VCaP (cell line): Measurements from ENCODE around the gene IGF1R.

ENCODE experiments used
- H3K27ac ChIP-seq: fragments of 450-650 bp; 2 replicates; pipeline ENCODE4 v1.5.1; 2017
- TF ChIP-seq, protein P1 (sequence below): fragments of 450-650 bp; conservative IDR thresholded peaks from 2 replicates; pipeline ENCODE4 v1.5.1; 2017; ENCODE audit warnings: mild to moderate bottlenecking, moderate library complexity

Gene IGF1R

DNA sequence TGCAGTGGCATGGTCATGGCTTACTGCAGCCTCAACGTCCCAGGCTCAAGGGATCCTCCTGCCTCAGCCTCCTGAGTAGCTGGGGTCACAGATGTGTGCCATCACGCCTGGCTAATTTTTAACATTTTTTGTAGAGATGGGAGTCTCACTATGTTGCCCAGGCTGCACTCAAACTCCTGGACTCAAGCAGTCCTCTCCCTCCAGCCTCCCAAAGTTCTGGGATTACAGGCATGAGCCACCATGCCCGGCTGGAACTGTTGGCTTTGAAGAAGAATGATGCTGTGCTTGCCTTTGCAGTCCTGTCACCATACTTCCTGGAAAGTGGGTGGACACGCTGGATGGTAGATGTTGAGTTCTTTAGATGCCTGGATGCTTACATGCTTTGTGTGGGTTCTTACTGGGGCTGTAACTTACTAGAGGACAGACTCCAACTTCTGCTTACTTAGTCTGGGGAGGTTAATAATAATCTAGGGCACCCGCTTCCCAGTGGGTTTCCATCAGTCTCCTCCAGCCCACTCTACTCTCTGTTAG lies 36.7 kb downstream of the IGF1R start:
- peak overlapping the region; percentile 38 for H3K27ac ChIP-seq

DNA sequence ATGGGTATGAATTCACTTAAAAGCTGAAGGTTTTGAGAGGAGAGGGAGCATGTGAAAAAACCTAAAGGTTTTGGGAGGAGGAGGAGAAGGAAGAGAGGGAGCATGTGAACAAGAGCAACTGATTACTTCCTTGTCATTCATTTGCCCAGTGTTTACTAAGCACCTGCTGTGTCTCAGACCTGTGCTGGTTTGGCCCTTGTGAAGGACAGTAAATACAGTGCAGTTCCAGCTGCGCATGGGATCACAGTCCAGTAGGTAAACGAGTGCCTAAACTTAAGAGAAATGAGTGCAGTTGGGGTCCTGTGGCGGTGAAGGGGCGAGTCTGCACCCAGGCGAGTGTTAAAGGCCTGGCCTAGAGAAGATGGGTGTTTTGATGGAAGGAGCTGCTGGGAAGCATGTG lies 38.6 kb downstream of the IGF1R start:
- no peak overlapping the region for H3K27ac ChIP-seq
- TF ChIP-seq, protein P1, sequence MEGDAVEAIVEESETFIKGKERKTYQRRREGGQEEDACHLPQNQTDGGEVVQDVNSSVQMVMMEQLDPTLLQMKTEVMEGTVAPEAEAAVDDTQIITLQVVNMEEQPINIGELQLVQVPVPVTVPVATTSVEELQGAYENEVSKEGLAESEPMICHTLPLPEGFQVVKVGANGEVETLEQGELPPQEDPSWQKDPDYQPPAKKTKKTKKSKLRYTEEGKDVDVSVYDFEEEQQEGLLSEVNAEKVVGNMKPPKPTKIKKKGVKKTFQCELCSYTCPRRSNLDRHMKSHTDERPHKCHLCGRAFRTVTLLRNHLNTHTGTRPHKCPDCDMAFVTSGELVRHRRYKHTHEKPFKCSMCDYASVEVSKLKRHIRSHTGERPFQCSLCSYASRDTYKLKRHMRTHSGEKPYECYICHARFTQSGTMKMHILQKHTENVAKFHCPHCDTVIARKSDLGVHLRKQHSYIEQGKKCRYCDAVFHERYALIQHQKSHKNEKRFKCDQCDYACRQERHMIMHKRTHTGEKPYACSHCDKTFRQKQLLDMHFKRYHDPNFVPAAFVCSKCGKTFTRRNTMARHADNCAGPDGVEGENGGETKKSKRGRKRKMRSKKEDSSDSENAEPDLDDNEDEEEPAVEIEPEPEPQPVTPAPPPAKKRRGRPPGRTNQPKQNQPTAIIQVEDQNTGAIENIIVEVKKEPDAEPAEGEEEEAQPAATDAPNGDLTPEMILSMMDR, result no peak

More for the DNA sequence above, 36.7 kb downstream of the IGF1R start:
- TF ChIP-seq, protein P1, result no peak

DNA sequence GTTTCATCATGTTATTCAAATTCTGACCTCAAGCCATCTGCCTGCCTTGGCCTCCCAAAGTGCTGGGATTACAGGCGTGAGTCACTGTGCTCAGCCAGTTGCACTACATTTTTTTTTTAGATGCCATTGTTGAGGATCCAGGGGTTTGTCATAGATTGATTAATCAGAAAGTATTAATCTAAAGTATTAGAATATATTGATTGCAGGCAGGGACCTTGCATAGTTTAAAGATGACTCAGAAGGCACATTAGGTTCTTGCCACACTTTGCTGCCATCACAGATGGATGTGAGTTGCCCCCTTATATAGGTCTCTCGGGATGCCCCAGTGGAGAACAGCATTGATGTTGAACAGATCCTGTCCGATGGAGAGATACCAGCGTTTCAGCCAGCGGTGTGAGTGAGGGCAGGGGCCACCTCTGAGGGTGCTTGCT lies 41.1 kb downstream of the IGF1R start:
- H3K27ac ChIP-seq, result no peak overlapping the region
- TF ChIP-seq, protein P1, result no peak

DNA sequence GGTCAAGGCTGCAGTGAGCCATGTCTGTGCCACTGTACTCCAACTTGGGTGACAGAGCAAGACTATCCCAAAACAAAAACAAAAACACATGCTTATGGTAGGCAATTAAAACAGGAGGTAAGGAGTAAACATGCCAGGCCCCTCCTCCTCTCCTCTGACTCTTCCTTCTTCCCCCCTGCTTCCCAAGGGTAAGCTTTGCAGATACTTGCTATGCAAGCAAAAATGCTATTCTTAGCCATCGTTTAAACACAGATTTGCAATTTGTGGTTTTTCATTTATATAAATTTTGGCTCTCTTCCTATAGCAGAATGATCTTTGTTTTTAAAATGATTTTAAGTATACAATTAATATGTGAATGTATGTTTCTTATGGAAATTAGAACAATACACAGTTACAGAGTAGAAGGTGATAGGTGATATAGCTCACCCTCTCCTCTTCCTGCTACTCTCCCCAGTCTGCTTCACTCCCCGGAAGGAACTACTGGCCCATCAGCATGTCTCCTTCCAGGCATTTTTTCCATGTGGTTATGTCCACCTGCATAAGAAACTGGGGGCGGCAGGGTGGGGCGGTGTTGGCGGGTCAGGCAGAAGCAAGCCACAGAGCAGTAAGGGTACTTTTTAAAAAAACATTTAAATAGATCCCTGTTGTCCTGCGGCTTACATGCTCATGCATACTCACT lies 42.1 kb downstream of the IGF1R start:
- TF ChIP-seq, protein P1, result no peak
- H3K27ac ChIP-seq, result no peak overlapping the region

DNA sequence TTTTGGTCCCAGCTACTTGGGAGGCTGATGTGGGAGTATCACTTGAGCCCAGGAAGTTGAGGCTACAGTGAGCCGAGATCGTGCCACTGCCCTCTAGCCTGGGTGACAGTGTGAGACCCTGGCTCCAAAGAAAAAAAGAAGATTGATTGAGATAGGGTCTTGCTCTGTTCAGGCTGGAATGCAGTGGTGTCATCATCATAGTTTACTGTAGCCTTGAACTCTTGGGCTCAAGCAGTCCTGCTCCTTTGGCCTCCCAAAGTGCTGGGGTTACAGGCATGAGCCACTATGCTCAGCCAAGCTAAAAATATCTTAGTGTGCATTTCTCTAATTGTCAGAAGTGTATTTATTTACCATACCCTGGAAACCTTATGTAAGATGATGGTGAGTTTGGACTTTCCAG lies 43.9 kb downstream of the IGF1R start:
- no peak overlapping the region for H3K27ac ChIP-seq
- TF ChIP-seq, protein P1, result no peak

DNA sequence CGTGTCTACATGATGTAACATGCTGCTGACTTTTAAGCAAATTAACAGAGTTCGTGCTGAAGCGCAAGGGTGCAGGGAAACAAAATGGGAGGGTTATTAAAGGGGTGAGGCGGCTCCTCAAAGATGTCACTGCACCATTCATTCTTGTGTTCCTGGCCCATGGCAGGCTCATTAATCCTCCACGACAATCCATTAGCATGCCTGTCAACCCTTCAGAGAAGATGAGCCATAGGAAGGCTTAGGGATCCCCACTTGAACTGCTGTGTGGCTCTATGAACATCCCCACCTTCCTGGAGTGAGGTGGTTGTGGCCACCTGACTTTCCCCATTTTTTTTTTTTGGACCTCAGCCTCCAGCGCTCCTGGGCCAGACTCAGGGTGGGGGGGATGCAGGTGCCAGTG lies 45.8 kb downstream of the IGF1R start:
- H3K27ac ChIP-seq, result peak overlapping the region; percentile 4; the same call in 1 of the 2 replicates
- TF ChIP-seq, protein P1, result no peak

DNA sequence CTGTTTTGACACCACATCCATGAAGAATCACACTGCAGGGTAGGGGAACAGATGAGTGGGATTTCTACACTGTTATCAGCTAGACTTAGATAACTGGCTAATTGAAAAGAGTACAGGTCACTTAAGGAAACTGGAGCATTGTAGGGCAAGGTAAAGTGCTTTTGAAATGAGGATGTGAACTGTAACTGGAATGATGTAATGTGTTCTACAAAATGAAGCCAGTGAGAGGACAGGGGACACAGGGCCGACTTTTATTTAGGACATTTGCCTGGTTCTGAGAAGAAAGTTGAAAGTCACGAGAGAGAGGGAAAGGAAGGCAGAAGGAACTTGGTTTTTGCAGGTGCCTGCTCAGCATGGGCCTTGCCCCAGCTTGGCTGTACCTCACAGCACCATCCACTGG lies 50.5 kb downstream of the IGF1R start:
- TF ChIP-seq, protein P1, result no peak
- H3K27ac ChIP-seq, result peak overlapping the region; percentile 18; the same call in 1 of the 2 replicates
